GM18858 (cell line): Measurements from ENCODE around the gene LRRC27.

Experiments used
- ATAC-seq: cut with Tn5 transposase; IDR thresholded peaks from one replicate; pipeline ENCODE4 v1.9.1; 2021; ENCODE audit not compliant: unreplicated experiment

Gene LRRC27

DNA sequence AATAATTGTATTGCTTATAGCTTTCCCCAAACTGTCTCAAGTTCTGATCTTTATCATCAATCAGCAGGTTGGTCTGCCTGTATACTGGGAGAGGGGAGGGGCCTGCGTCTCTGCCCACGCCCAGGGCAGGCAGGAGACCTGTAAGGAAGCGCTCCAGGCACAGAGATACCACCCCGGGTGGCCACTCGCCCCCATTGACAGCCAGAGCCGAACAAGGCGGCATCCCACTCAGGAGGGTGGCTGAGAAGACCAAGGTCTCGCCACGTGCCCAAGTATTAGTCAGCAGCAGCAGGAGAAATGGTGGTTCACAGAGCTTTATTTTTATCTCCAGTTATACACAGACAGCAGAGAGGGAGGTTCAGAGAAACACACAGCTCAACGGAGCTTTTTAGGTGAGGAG, 31.4 kb upstream of the LRRC27 start:
- ATAC-seq = no peak

DNA sequence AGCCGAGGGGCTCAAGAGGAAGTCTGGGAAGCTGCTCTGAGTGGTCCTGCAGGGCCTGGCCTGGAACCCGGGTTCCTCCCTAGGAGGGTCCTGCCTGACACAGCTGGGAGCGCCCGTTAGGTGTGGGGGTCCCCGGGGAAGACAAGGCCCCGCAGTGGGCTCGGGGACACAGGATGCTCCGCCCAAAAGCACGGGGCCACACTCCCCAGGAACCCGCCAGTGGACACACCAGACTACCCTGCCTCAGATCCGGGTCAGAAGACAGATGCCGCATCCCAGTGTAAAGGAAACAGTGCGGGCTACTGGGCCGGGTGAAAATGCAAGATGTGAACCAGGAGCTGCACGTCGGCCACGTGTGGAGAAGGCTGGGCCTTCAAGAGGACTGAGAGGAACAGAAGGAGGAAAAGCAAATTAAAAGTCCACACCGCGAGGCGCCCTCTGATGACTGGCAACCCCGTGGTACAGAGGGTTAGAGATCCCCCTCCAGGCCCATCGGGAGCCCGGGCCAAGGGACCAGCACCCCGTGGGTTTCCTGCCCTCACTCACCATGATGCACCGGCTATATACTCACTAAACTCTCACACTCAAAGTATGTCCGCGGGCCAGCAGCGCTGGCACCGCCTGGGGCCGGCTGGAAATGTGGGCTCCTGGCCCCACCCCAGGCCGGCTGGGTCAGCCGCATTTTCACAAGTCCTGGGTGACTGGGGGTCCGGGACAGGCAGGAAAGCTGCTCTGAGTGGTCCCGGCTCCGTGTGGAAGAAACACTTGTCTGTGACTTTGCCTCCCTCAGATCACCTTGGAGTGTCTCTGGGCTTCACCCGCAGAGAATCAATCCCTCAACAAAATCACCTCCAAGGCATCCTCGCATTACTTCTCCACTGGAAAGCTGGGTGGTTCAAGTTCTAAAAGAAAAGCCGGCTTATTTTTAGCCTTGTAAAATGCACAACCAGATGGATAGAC, 30.3 kb upstream of the LRRC27 start:
- ATAC-seq = no peak

DNA sequence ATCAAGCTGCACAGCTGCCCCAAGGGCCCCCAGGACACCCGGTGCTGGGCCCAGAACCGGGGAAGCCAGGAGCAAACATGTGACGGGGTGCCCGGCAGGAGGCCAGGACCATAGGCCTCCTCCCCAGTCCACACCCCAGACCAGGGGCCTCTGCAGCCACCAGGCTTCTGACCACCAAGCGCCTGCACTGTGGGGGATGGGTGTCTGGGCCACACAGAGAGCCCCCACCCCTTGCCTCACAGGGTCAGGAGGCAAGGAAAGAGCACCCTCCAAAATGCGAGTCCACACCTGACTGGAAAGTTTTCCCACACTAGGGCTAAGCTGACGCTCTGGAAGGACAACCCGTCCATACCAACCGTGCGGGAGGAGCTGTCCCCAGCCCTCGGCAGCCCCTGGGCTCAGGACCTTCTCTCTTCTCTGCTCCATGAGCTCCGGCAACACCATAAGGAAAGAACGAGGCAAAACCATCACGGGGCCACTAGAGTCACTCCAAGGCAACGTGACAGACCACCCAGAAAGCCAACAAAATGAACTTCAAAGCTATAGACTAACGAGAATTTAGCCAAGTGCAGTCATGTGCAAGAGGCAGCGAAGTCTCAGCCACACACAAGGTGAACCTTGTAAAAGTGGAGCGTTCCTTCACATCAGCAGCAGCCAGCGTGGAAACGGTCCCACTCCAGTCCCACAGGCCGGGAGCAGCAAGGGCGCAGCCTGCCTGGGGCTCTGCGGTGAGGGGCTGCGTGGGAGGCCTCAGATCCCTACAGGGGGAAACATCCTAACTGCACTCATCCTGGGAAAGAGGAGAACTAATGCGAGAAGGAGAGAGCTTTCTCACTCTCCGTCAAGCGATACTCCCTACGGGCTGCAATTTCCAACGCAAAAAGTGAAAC, 29.3 kb upstream of the LRRC27 start:
- ATAC-seq = no peak

DNA sequence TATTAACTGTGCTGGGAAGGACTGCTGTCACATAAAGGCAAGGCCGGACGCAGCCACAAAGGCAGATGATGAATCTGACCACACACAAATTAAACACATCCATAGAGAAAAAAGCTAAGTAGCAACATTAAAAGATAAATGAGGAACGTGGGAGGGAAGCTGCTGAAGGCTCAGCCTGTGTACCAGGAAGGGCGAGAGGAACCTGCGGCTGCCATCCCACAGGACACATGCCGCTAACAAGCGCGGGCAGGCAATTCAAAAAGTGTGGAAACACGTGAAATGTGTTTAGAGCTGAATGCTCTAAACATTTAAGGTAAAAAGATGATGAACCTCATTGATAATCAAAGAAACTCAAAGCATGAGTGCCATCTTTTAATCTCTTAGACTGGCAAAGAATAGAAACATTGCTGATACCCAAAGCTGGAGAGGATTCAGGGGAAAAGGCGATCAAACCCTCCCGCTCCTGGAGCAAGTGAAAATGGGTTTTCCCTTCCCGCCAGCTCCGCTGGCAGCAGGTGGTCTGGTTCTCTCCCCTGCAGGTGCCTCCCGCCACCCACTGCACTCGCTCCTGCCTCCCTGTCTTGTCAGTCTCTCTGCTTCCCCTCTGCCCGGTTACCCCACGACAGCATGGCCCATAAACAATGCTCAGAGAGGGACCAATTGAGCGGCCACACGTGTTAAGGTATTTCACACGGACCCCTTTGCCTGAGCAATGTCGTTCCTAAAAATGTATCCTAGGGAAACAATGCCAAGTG, 28.5 kb upstream of the LRRC27 start:
- ATAC-seq = no peak

DNA sequence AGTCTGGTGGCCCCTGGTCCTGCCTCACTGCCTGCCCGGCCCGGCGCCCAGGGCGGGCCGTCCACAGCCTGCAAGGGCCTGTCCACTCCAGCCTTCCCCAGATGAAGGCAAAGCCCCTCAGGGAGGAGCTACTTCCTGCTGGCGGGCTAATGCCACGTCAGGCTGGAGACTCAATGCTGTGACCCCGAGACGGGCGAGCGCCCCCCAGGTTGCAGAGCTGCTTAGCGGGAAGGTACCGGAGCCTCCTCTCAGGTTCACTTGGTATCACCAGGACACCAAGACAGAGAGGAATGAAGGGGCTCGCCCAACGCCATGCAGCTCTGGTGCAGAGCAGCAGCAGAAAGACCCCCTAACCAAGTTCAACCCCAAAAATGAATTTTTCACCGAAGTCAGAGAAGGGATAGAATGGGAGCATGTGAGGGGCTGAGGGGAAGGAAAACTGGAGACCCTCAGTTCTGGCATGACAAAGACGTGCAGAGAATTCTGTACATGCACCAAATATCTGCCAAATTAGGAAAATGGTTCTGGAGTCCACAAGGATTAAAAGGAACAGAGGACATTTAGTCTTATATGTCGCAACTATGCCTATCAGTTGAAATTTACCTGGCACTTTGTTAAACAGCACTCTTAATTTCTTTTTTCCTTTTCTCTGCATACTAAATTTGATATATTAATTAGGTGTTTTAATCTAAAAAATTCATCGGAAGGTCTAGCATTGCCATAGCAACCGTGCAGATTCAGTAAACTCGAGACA, 27.1 kb upstream of the LRRC27 start:
- no peak for ATAC-seq

DNA sequence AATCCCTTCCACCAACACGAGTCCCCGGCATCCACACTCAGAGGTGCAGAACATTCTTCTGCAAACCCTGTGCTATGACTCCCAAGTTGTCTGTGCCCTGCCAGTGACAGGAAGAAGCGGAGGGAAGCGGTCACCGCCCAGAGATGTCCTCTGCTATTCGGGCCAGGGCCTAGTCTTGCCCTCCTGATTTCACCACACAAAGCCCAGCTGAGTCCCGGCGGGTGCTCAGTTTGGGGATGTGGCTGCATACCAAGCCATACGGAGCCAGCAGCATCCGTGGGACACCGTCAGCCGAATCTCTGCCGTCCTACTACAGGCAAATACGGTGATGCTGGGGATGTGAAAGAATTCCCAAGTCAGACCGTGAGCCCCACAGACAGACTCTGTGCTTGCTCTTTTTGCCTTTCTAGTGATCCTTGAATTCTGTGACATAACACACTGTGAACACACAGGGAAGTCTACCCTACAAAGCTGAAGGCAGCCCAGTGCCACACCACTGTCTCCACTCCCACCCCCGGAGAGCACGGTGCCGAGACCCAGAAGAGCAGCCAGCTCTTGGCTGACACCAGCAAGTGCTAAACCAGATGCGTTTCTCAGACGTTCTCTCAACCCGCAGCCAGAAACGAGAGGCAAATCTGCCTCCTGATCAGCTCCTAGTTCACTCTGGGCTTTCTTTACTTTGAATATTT, 26.2 kb upstream of the LRRC27 start:
- ATAC-seq = no peak

DNA sequence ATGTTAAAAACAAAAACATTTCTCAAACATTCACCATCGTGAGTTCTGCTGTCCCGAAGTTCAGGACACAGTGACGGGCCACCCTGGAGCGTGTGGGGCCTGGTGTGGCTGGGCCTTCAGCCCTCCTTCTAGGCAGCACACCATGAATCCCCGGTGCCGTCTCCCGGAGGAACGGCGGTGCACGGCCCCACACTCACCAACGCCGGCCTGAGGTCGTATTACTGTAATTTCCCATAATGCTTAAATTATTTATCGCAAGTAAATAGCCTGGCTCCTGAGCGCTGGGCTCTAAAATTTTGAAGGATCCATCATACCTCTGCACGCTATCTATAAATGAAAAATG, 25.7 kb upstream of the LRRC27 start:
- ATAC-seq = no peak

DNA sequence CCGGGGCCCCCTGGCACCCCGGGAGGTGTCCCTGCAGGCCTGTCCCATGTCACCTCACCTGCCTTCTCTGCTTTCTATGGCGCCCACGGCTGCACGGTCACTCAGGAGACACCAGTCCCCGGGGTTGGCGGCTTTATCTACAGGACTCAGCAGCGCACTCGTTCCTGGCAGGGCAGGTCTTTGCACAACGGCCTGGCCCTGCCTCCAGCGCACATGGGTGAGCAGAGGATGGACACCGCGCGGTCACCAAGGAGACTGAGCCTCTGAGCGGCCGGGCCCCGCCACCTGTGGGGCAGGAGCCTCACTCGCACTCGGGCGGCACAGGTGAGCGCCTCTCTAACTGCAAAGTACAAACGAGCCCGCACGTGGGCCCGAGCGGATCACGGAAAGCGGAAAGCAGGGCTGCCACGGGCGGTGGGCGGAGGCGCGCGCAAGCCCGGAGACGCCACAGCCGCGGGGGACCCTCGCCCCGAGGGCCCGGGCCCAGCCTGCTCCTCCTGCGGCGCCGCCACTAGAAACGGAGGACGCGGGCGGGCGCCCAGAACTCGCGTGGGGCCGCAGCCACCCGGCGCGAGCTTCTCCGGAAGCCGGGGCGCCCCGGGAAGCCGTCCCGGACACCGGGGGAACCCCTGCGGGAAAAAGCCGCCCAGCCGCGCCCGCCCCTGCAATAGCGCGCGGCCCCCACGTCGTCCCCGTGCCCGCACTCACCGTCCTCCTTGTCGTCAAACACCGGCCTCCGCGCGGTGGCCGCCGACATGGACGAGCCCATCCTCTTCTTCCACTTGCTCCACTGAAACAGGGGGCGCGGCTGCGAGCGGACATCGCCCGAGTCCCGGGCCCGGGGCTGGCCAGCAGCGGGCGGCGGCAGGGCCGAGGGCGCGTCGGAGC, 24.9 kb upstream of the LRRC27 start:
- ATAC-seq = no peak

DNA sequence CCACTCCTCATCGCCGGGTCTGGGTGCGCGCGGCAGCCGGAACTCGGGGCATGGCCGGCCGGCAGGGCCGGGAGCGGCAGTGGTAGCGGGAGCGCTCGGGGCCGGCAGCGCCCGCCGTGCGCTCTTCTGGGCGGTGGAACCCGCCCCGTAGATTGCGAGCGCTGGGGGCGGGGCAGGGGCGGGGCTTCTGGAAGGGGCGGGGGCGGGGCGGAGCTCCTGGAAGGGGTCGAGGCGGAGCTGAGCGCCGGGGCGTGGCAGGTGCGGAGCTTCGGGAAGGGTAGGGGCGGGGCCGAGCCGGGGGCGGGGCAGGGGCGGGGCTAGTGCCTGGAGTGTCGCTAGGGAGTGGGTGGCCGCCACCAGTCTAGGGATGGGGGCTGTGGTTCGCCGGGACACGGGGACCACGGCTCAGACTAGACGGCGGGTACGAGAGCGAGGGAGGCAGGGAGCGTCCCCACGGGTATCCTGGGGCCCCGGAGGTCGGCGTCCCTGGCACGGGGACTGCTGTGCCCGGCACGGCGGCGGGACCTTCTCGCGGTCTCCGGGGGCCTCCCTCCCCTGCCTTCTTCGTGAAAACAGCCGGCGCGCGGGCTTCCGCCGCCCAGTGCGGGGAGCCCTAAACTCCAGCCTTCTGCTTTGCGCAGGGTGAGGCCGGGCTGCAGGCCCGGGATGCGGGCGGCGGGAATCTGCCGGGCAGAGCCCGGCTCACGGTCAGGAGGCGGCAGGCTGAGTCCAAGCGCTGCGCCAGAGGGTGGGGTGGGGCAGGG, 24.0 kb upstream of the LRRC27 start, which contains the start of gene STK32C:
TSS of gene STK32C (minus strand) at position 128 of the 764 bp plus-strand sequence. CDS start at position 11, 117 bp downstream.
- ATAC-seq = no peak

DNA sequence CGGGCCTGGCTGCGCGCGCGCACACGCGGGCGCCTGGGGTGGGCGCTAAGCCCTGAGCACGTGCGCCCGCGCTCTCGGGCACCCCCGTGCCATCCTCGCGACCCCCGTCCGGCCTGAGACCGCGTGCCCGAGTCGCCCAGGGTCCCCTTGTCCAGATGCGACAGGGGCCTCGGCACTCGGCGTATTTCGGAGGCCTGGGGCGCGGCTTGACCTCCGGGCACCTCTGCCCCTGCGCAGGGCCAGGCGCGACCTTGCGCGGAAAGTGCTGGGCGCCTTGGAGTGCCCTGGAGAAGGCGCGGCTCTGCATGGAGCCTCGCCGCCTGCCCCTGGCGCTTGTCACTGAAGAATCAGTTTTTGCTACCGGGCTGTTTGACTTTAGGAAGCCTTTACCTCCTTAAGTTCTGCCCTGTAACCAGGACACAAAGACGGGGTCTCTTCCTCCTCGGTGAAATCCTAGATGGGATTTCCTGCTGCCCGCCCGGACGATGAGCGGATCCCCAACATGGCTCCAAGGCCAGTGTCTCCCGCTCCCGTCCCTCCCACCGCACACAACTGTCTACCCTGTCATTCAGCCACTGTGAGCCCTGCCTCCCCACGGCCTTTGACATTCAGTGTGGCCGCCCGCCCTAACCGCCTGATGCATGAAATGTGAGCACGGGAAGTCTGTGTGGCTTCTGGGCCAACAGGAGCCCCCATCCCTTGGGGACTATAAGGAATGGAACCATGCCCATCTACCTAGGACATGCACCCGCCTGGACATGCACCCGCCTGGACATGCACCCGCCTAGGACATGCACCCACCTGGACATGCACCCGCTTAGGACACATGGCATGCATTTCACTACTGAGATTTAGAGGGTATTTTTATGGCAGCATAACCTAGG, 23.2 kb upstream of the LRRC27 start:
- no peak for ATAC-seq

DNA sequence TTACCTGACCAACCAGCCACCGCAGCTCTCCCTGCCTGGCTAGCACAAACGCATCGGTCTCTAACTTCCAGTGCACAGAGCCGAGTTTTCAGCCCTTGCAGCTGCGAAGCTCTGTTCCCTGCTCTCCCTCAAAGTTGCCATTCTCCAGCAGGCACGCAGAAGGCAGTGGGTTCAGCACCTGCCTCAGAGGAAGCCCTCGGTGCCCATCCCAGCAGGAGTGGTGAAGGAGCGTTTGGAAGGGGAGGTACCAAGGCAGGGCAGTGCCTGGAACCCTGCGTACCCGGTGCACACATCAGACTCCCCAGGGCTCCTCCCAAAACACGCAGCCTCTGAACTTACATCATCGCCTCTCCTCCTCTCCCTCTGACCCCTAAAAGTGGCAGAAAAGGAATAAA, 22.5 kb upstream of the LRRC27 start:
- no peak for ATAC-seq

DNA sequence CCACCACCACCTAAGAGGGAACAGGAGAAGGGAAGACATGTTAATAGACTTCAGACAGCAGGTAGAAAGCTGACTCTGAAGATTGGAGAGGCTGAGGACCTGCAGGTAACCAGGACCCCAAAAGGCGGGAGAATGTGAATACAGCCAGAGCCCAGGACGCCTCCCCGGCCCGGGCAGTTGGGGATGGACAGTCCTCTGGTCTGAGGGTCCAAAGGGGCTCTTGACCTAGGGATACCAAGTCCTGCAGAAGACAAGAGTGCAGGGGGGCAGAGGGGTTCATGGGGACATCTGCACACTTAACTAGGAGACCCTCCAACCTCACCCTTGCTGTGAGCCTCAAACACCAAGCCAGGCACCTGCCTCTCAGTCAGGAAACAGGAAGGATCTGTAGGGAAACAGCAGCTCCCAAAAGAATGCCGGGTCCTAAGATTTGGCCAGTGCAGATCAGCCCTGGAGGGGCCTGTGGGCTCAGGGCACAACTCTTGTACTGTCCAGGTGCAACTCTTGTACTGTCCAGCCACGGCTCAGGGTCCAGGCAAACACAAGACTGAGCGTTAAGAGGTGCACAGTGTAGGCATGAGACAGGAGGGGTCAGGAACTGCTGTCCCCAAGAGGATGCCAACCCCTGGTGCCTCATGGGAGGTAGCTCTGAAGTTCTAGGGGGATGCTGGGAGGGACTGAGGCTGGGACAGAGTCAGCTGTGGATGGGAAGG, 22.0 kb upstream of the LRRC27 start:
- ATAC-seq = no peak

DNA sequence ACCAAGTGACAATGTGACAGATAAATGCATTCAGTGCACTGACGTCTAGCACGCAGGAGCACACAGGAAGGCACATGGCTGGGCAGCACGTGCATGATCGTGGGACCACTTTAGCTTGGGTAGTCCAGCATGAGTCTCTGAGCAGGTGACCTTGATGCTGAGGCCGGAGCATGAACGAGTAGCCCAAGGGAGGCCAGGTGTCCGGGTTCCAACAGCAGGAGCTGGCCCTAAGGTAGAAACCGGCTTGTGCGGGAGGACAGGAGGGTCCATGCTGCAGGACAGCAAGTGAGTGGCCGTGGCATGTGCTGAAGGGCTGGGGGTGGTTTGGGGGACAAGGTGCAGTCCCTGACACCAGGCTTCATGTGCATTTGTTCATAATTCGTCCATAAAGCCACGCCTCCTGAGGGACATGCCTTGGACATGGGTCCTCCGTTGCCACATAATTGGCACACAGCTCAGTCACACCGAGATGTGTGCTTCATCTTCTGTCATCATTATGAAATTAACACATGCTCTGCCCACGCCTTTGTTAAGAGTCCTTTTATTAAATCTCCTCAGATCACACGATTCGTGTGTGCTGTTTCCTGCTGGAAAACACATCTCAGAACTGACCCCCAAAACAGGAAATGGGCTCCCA, 21.2 kb upstream of the LRRC27 start:
- no peak for ATAC-seq

DNA sequence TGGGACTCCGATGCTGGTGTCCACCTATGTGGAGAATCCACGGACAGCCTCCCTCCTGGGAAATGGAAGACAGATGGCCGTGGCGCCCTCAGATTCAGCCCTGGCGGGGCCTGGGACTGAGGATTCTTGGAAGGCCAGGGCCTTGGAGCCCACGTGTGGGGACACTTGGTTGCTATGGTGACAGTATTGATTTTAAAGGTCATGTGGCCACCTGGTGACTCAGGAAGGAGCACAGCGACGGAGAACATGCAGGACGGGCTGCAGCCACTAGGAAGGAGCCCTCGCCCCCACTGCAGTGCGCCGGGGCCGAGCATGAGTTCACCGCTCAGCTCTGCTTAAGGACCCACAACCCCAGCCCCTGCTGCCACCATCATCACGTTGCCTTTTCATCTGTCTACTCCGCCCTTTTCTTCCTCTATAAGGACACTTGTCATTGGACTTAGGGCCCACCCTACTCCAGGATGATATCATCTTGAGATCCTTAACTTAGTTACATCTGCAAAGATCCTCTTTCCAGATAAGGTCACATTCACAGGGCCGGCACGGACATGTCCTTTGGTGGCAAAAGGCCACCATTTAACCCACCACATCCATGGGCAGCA, 20.6 kb upstream of the LRRC27 start:
- ATAC-seq = no peak

DNA sequence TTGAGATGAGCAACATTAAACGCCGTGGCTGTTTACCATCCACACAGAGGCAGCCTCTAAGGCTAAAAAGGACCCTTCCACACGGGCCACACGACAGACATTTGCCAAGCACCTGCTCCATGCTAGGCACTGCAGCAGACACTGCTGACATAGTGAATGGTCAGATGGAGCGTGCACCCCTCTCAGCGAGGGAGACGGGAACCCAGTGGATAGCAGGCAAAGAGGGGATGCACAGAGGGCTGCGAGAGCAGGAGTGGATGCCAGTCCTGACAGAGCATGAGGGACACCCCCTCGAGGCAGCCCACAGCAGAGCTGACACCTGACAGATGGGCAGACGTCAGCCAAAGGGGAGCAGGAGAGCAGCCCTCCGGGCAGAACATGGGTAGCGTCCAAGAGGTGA, 18.7 kb upstream of the LRRC27 start:
- no peak for ATAC-seq

DNA sequence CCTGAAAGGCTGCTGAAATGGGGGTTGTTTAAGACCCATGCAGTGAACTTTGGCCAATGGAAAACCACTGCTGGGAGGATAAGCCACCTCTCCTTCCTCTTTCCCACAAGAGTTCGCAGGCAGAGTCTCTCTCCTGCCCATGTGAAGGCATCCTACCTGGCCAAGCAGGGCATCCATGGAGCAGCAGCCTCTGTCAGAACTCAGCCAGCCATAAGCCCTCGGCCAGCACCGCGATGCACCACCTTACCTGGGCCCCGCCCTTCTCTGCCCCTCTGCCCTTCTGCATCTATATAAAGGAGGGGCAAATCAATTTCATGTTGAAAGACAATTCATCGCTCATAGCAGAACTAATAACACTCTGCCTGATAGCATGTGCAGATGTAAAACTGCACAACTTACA, 18.1 kb upstream of the LRRC27 start:
- ATAC-seq = no peak
